Natural killer cell (primary cell): ENCODE data around the gene IMMT. TPM values are rescaled to one million over a fixed set of nuclear protein-coding genes. Genes with fewer than 3 reads are reported as not detected.

Source experiments
- ATAC-seq, 3 donors: fragments of 150-1000 bp in 2 of 3; fragments of 200-7000 bp in 1 of 3; cut with Tn5 transposase; 1 replicate in 1 of 3; 2 replicates in 2 of 3; pipeline ENCODE4 v1.10.0; 2021; ENCODE audit warnings: mild to moderate bottlenecking in 2 of 3, moderate library complexity in 2 of 3
- DNase-seq, 2 donors: peaks; one replicate each; pipeline versions ENCODE4 v3.0.0 to v3.0.0-alpha.2; 2013 to 2021; ENCODE audit warnings: mixed read lengths in 1 of 2
- H3K27ac ChIP-seq: one replicate; pipeline ENCODE4 v1.5.1; 2013; ENCODE audit warnings: mild to moderate bottlenecking, low read length
- H3K27me3 ChIP-seq: one replicate; pipeline ENCODE4 v1.6.1; 2013; ENCODE audit warnings: low read length; ENCODE audit not compliant: control insufficient read depth, insufficient read depth
- H3K36me3 ChIP-seq: one replicate; pipeline ENCODE4 v1.6.1; 2013; ENCODE audit warnings: low read length; ENCODE audit not compliant: control insufficient read depth, insufficient read depth
- H3K4me1 ChIP-seq: one replicate; pipeline ENCODE4 v1.6.1; 2013; ENCODE audit warnings: low read length; ENCODE audit not compliant: control insufficient read depth, insufficient read depth
- H3K4me3 ChIP-seq: one replicate; pipeline ENCODE4 v1.5.1; 2013; ENCODE audit warnings: low read length
- H3K9me3 ChIP-seq: one replicate; pipeline ENCODE4 v1.6.1; 2013; ENCODE audit warnings: low read length; ENCODE audit not compliant: control insufficient read depth, insufficient read depth
- H3K27ac Mint-ChIP-seq, 2 donors: one replicate each; pipeline ENCODE4 v1.8.0; 2022; ENCODE audit warnings: mild to moderate bottlenecking in 2 of 2, mixed read lengths in 2 of 2, moderate library complexity in 1 of 2
- H3K27me3 Mint-ChIP-seq, 2 donors: one replicate each; pipeline ENCODE4 v1.8.0; 2022; ENCODE audit warnings: low read depth in 2 of 2, mixed read lengths in 2 of 2
- H3K36me3 Mint-ChIP-seq: one replicate; pipeline ENCODE4 v1.8.0; 2022; ENCODE audit warnings: mixed read lengths
- H3K4me1 Mint-ChIP-seq, 2 donors: one replicate each; pipeline ENCODE4 v1.8.0; 2022; ENCODE audit warnings: mixed read lengths in 2 of 2
- H3K4me3 Mint-ChIP-seq: one replicate; pipeline ENCODE4 v1.8.0; 2022; ENCODE audit warnings: mild to moderate bottlenecking, moderate library complexity, mixed read lengths
- H3K9me3 Mint-ChIP-seq, 2 donors: one replicate each; pipeline ENCODE4 v1.8.0; 2022; ENCODE audit warnings: mixed read lengths in 2 of 2
- WGBS: methylation state at CpG from one replicate; pipeline ENCODE4 v1.1.7; 2013; ENCODE audit warnings: missing lambda C conversion rate; ENCODE audit not compliant: insufficient coverage; 5-methylcytosine and 5-hydroxymethylcytosine counted together
- intact Hi-C: fragments of 100-400 bp; cut with micrococcal nuclease; formaldehyde crosslinking; loops from one replicate; pipeline ENCODE4 v1.14.2; 2022
- total RNA-seq, 4 donors: library from RNA; stranded (reverse); fragments of 120-200 nt in 1 of 4; gene quantifications; one replicate each; pipeline versions ENCODE4 v1.2.3 to v1.2.4, GENCODE V29; 2013 to 2022
- TF ChIP-seq, protein P1 (sequence below): fragments of 200-600 bp; IDR thresholded peaks from one replicate; pipeline ENCODE4 v1.8.0; 2022; ENCODE audit warnings: antibody characterized with exemption

IMMT gene
- total RNA-seq, 3 donors from 2014 or later (not counting 1 experiment from before 2014, with no cell fraction given): 54.5 to 62.6 (median 59.0) TPM

DNA sequence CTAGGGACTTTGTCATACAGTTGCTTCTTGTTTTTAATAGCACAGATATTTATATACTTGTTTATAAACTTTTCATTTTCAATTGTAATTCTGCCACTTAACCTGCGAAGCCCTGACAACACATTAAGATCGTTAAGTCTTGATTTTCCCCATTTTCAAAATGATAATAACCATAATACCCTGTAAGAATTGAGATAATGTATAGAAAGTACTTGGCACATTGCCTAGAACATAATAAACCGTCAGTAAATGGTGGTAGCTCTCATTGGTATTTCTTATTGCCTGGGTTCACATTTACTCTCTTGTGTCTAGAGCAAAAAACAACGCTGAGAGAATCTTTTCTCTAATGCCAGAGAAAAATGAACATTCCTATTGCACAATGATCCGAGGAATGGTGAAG lies 70.6 kb downstream of the IMMT start:
- TF ChIP-seq, protein P1, sequence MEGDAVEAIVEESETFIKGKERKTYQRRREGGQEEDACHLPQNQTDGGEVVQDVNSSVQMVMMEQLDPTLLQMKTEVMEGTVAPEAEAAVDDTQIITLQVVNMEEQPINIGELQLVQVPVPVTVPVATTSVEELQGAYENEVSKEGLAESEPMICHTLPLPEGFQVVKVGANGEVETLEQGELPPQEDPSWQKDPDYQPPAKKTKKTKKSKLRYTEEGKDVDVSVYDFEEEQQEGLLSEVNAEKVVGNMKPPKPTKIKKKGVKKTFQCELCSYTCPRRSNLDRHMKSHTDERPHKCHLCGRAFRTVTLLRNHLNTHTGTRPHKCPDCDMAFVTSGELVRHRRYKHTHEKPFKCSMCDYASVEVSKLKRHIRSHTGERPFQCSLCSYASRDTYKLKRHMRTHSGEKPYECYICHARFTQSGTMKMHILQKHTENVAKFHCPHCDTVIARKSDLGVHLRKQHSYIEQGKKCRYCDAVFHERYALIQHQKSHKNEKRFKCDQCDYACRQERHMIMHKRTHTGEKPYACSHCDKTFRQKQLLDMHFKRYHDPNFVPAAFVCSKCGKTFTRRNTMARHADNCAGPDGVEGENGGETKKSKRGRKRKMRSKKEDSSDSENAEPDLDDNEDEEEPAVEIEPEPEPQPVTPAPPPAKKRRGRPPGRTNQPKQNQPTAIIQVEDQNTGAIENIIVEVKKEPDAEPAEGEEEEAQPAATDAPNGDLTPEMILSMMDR: no peak
- H3K36me3 Mint-ChIP-seq: peaks cover 15% of the 10 kb centered on the region
- no peak for ATAC-seq
- Histone ChIP-seq H3K36me3 (peaks cover 97% of the 10 kb centered on the region), H3K27ac (no peak overlapping the region), H3K4me1 (no peaks in the 10 kb centered on the region), H3K4me3 (no peak overlapping the region), H3K9me3 (no peaks in the 10 kb centered on the region), H3K27me3 (no peaks in the 10 kb centered on the region)
- no peak for DNase-seq
- H3K27me3 Mint-ChIP-seq: no peaks in the 10 kb centered on the region
- H3K4me3 Mint-ChIP-seq: no peak overlapping the region
- H3K27ac Mint-ChIP-seq: no peak overlapping the region
- H3K4me1 Mint-ChIP-seq: no peaks in the 10 kb centered on the region
- WGBS: 100% methylated on average over 1 of the region's 5 CpGs
- intact Hi-C loops: no loop called here
- H3K9me3 Mint-ChIP-seq: no peaks in the 10 kb centered on the region

DNA sequence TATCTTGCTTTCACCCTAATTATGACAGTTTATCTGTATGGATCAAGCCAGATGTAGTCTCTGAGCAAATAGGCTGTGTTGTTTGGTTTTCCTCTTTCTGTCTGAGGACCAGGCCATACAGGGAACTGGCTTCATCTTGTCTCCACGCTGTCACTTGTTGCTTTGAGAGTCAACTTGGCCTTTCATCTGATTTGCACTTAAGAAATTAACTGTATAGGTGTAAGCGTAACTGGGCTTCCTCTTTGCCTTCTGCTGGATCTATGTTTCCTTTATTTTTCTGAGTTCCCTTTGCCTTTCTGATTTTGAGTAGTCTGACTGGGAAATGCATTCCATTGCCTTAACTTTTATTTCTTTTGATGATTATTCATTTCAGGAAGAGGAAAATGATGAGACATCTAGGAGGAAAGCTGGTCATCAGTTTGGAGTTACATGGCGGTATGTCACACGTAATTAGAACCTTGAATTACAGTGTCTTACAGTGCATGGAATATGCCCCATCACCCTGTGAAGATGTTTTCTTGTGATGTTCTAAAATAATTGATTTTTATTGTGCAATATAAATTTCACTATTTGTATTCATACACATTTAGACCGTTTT lies 71.8 kb downstream of the IMMT start:
- DNase-seq (no peak), ATAC-seq (no peak)
- WGBS: 98% methylated on average over 4 of the region's 5 CpGs
- H3K4me3 Mint-ChIP-seq: no peak overlapping the region
- H3K27ac ChIP-seq: no peak overlapping the region
- H3K36me3 Mint-ChIP-seq: peaks cover 20% of the 10 kb centered on the region
- H3K27ac Mint-ChIP-seq: no peak overlapping the region
- H3K4me1 Mint-ChIP-seq: peaks cover 0 to under 1% of the 10 kb centered on the region in 2 donors
- H3K36me3 ChIP-seq: peaks cover 96% of the 10 kb centered on the region
- H3K9me3 Mint-ChIP-seq: no peaks in the 10 kb centered on the region
- no peaks in the 10 kb centered on the region for H3K27me3 Mint-ChIP-seq
- H3K4me3 ChIP-seq: no peak overlapping the region
- no peaks in the 10 kb centered on the region for H3K4me1 ChIP-seq
- H3K9me3 ChIP-seq: no peaks in the 10 kb centered on the region
- TF ChIP-seq, protein P1: no peak
- intact Hi-C loops: no loop called here
- no peaks in the 10 kb centered on the region for H3K27me3 ChIP-seq

GRCh38 chr2:86118130-86118529 lies 77.1 kb downstream of the IMMT start:
- H3K4me1 Mint-ChIP-seq: peaks cover 8 to 11% of the 10 kb centered on the region in 2 donors
- no CpG with 5 or more reads among the region's 2 CpGs for WGBS
- TF ChIP-seq, protein P1: no peak
- H3K9me3 ChIP-seq: no peaks in the 10 kb centered on the region
- no peaks in the 10 kb centered on the region for H3K4me1 ChIP-seq
- intact Hi-C loops: no loop called here
- H3K4me3 Mint-ChIP-seq: no peak overlapping the region
- H3K36me3 ChIP-seq: peaks cover 88% of the 10 kb centered on the region
- no peak for DNase-seq
- H3K4me3 ChIP-seq: no peak overlapping the region
- no peaks in the 10 kb centered on the region for H3K27me3 Mint-ChIP-seq
- H3K27ac Mint-ChIP-seq: no peak overlapping the region
- no peaks in the 10 kb centered on the region for H3K27me3 ChIP-seq
- no peak overlapping the region for H3K27ac ChIP-seq
- no peak for ATAC-seq
- no peaks in the 10 kb centered on the region for H3K9me3 Mint-ChIP-seq
- H3K36me3 Mint-ChIP-seq: peaks cover 31% of the 10 kb centered on the region

DNA sequence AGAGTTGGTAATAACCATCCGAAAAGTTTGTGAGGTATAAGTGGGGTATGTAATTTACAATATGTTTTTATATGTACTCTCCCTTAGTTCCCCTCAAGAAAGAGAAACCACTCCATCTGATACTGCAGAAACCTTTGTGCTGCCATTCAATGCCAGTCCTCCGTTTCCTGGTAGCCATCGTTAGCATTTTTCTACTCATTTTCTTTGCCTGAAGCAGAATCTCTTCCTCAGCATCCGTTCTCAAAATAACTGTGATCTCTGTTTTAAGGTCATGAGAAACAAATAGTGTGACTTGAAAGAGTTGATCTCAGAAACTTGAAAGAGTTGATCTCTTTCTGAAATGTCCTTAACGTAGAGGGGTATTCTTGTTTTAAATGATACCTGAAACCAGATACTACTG lies 88.2 kb downstream of the IMMT start:
- H3K27ac ChIP-seq: no peak overlapping the region
- WGBS: 36% methylated on average over 4 of the region's 5 CpGs

More for the DNA sequence above, 88.2 kb downstream of the IMMT start:
- H3K36me3 Mint-ChIP-seq: peaks cover 9% of the 10 kb centered on the region
- H3K4me1 ChIP-seq: peaks cover 9% of the 10 kb centered on the region
- DNase-seq (peak in 1 of 2 donors; percentile 7), ATAC-seq (no peak)
- peaks cover 62 to 63% of the 10 kb centered on the region in 2 donors for H3K4me1 Mint-ChIP-seq
- no peaks in the 10 kb centered on the region for H3K9me3 Mint-ChIP-seq
- no peaks in the 10 kb centered on the region for H3K27me3 ChIP-seq
- TF ChIP-seq, protein P1: no peak
- intact Hi-C loops: loop anchor here (5.0 to 10.0 kb wide), 2 partner anchors 90 to 382 kb away; partner anchors contain the start of genes IMMT and MRPL35
- H3K27ac Mint-ChIP-seq: peak overlapping the region; percentile 94 to 98
- H3K4me3 Mint-ChIP-seq: peak overlapping the region; percentile 97
- H3K9me3 ChIP-seq: no peaks in the 10 kb centered on the region
- no peaks in the 10 kb centered on the region for H3K27me3 Mint-ChIP-seq
- peaks cover 27% of the 10 kb centered on the region for H3K36me3 ChIP-seq
- peak overlapping the region; percentile 92 for H3K4me3 ChIP-seq
